Mesothelial cell of epicardium (in vitro differentiated cells): ENCODE data around the gene GSN. TPM values are rescaled to one million over a fixed set of nuclear protein-coding genes. Genes with fewer than 3 reads are reported as not detected.

ENCODE experiments used
- DNase-seq, 2 experiments: peaks; one replicate each; pipeline ENCODE4 v3.0.0; 2021; ENCODE audit warnings: low spot score in 2 of 2; ENCODE audit not compliant: unreplicated experiment in 2 of 2
- H3K27ac Mint-ChIP-seq: 2 replicates; pipeline ENCODE4 v1.8.0; 2021; ENCODE audit warnings: mixed read lengths
- H3K27me3 Mint-ChIP-seq: 2 replicates; pipeline ENCODE4 v1.8.0; 2021; ENCODE audit warnings: low read depth, mixed read lengths
- H3K36me3 Mint-ChIP-seq: 2 replicates; pipeline ENCODE4 v1.8.0; 2021; ENCODE audit warnings: mixed read lengths
- H3K4me1 Mint-ChIP-seq: 2 replicates; pipeline ENCODE4 v1.8.0; 2021; ENCODE audit warnings: mixed read lengths
- H3K4me3 Mint-ChIP-seq: 2 replicates; pipeline ENCODE4 v1.8.0; 2021; ENCODE audit warnings: mild to moderate bottlenecking, moderate library complexity, mixed read lengths
- H3K9me3 Mint-ChIP-seq: 2 replicates; pipeline ENCODE4 v1.8.0; 2021; ENCODE audit warnings: mixed read lengths
- CTCF ChIP-seq: fragments of 200-600 bp; sonication (generic); IDR thresholded peaks from one replicate; pipeline ENCODE4 v1.5.0; 2021; ENCODE audit warnings: antibody characterized with exemption; ENCODE audit not compliant: unreplicated experiment
- total RNA-seq: library from RNA; stranded (reverse); gene quantifications from 3 replicates; pipeline ENCODE4 v1.2.1, GENCODE V29; 2021

GSN gene
- total RNA-seq, 1 donor from 2014 or later: 114 TPM

- TF ChIP-seq CTCF: no peak
- peak overlapping the region; percentile 87 for H3K27ac Mint-ChIP-seq
- no peaks in the 10 kb centered on the region for H3K27me3 Mint-ChIP-seq
- peaks cover 23% of the 10 kb centered on the region for H3K4me1 Mint-ChIP-seq
- H3K36me3 Mint-ChIP-seq: no peaks in the 10 kb centered on the region
- H3K9me3 Mint-ChIP-seq: no peaks in the 10 kb centered on the region
- no peak for DNase-seq
- H3K4me3 Mint-ChIP-seq: no peak overlapping the region
These were observed 30.1 kb downstream of the GSN start for GRCh38 chr9:121298016-121298538.

DNA sequence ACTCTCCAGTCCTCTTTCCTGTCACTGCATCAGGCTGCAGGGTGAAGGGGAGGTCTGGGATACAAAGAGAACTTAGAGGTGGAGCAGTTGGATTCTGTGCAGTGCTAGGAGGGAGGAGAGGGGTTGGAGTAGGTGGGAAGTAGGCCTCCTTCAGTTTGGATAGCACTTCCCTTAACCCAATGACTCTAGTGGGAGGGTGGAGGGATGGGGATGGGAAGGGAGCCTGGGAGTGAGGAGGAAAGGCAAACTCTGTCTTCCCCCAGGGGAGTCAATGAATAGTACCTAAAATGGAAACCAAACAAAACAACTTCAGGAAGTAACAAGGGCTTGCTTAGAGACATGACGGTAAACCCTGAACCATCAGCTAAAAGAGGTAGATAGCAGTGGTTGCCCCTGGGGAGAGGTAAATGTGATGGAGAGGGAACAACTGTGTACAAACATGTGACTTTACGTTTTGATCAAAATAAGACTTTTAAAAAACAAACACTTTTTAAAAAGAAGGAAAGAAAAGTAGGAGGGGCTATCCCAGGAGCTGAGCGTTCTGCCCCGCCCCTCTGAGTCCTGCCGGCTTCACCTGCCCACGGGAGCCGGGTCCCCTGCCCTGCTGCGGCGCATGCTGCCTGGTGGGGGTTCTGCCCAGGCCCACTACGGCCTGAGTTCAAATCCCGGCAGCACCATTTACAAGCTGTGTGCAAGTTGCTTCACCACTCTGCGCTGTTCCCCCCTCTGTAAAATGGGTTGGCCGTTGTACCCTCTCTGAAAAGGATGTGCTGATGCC lies 30.9 kb downstream of the GSN start:
- Mint-ChIP-seq H3K4me3 (peak overlapping the region; percentile 58), H3K9me3 (no peaks in the 10 kb centered on the region), H3K36me3 (no peaks in the 10 kb centered on the region), H3K27ac (peak overlapping the region; percentile 87), H3K4me1 (peaks cover 23% of the 10 kb centered on the region), H3K27me3 (no peaks in the 10 kb centered on the region)
- no peak for TF ChIP-seq CTCF
- no peak for DNase-seq

DNA sequence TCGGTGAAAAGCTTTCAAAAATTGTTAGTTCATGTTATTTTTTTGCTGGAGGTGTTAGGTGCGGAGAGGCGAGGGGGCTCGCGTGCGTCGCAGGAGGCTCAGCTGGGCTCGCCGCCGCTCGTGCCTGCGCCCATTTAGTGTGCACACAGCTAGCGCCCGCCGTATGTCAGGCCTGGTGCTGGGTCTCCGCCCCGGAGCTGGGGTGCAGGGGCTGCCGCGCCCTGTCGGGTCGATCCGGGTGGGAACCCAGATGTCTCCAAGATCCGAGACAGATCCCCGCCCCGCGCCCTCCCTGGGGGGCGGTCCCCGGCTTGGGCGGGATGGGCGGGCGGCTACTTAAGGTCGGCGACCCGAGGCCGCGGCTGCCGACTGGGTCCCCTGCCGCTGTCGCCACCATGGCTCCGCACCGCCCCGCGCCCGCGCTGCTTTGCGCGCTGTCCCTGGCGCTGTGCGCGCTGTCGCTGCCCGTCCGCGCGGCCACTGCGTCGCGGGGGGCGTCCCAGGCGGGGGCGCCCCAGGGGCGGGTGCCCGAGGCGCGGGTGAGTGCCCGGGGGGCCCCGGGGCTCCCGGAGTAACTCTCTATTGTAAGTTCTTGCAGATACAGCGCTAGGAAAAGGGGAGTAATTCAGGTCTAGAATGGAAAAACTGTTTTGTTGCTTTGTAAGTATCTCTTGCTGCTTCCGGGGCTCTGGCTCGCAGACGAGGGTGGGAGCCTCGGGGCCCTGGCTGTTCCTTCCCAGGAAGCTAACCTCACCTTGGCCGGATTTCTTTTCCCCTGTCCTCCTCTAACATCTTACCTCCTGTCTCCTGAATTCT lies 31.7 kb downstream of the GSN start:
- Mint-ChIP-seq H3K4me3 (peak overlapping the region; percentile 74), H3K27ac (peak overlapping the region; percentile 50), H3K36me3 (no peaks in the 10 kb centered on the region), H3K4me1 (peaks cover 23% of the 10 kb centered on the region), H3K27me3 (no peaks in the 10 kb centered on the region), H3K9me3 (no peaks in the 10 kb centered on the region)
- DNase-seq: peak in 1 of 2 experiments; percentile 41
- TF ChIP-seq CTCF: no peak

- peaks cover 23% of the 10 kb centered on the region for H3K4me1 Mint-ChIP-seq
- H3K36me3 Mint-ChIP-seq: no peaks in the 10 kb centered on the region
- peak overlapping the region; percentile 74 for H3K4me3 Mint-ChIP-seq
- DNase-seq: no peak
- no peaks in the 10 kb centered on the region for H3K27me3 Mint-ChIP-seq
- TF ChIP-seq CTCF: no peak
- H3K9me3 Mint-ChIP-seq: no peaks in the 10 kb centered on the region
- peak overlapping the region; percentile 41 for H3K27ac Mint-ChIP-seq
These were observed 32.5 kb downstream of the GSN start for GRCh38 chr9:121300283-121301119.

DNA sequence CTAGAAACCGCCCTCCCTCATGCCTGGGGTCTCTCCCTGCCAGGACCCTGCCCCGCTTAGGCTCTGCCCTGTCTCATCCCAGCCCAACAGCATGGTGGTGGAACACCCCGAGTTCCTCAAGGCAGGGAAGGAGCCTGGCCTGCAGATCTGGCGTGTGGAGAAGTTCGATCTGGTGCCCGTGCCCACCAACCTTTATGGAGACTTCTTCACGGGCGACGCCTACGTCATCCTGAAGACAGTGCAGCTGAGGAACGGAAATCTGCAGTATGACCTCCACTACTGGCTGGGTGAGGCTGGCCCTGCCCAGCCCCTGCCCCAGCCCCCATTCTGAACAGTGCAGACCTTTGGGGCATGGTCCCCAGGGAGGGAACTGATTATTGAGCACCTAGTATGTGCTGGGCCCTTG lies 33.9 kb downstream of the GSN start:
- Mint-ChIP-seq H3K4me3 (no peak overlapping the region), H3K9me3 (no peaks in the 10 kb centered on the region), H3K36me3 (no peaks in the 10 kb centered on the region), H3K27ac (no peak overlapping the region), H3K4me1 (peaks cover 23% of the 10 kb centered on the region), H3K27me3 (no peaks in the 10 kb centered on the region)
- DNase-seq: no peak
- no peak for TF ChIP-seq CTCF
